Measurements from ENCODE around the gene SLC26A1.

SLC26A1 gene

GRCh38 chr4:963276-964225, 29.7 kb downstream of the SLC26A1 start:
- no peak for FAIRE-seq

DNA sequence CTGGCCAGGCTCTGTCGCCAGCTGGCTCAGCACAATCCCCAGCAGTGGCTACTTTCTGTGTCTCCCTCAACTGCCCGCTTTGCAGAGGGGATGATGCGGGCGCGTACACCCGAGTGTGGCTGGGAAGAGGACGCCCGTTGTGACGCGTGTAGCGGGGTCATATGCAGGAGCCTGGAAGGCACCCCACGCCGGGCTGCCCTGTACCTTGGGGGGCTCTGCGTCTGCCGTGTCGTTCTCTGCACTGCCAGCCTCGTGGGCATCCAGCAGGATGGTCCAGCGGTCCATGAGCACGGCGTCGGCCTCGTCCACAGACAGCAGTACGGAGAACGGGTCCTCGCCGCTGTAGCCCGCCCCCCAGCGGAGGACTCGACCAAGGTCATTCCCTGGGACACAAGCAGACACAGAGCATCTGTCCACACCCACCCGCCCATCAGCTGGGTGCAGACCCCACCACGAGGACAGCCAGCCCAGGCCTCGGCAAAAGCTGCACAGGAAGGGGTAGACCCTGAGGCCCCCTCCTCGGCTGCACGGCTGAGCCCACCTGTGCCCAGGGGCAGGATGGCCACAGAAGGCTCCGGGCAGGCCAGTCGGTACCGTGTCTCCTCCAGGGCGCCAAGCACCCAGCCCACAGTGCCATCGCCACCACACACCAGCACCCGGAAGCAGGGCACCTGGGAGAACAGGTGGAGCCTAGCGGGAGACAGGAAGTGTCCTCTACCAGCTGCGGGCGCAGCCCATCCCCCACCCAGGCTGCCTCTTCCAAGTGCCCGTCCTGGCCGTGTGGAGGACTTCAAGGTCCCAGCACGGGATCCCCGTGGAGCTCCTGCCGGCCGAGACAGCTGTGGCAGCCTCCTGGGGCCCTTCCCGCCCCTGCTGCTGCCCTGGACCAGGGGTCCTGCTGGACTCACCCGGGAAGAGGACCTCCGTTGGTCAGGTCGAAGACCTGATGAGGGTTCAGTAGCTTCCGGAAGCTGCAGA, 30.7 kb downstream of the SLC26A1 start:
- FAIRE-seq, result no peak

GRCh38 chr4:961351-962230, 31.6 kb downstream of the SLC26A1 start:
- no peak for FAIRE-seq

GRCh38 chr4:960636-961350, 32.4 kb downstream of the SLC26A1 start:
- FAIRE-seq, result no peak

DNA sequence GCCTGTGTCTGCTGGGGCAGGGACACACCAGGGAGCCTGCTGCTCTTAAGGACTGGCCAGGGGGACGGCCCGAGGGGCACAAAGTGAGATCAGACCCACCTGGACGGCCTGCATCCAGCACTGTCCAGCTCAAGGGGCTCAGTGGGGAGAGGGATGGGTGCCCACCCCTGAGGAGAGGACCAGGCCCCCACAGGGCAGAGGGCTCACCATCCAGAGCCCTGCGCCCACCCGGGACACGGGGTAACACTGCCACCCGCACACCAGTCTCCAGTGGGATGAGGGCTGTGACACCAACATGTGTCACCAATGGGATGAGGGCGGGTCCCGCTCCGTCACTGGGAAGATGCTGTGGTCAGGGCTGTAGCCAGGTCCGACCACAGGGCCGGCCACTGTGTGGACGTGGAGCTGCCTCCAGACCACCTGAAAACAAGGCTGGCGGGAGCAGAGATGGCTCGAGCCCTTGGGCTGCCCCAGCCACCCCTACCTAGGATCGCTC, 33.0 kb downstream of the SLC26A1 start:
- no peak for FAIRE-seq

DNA sequence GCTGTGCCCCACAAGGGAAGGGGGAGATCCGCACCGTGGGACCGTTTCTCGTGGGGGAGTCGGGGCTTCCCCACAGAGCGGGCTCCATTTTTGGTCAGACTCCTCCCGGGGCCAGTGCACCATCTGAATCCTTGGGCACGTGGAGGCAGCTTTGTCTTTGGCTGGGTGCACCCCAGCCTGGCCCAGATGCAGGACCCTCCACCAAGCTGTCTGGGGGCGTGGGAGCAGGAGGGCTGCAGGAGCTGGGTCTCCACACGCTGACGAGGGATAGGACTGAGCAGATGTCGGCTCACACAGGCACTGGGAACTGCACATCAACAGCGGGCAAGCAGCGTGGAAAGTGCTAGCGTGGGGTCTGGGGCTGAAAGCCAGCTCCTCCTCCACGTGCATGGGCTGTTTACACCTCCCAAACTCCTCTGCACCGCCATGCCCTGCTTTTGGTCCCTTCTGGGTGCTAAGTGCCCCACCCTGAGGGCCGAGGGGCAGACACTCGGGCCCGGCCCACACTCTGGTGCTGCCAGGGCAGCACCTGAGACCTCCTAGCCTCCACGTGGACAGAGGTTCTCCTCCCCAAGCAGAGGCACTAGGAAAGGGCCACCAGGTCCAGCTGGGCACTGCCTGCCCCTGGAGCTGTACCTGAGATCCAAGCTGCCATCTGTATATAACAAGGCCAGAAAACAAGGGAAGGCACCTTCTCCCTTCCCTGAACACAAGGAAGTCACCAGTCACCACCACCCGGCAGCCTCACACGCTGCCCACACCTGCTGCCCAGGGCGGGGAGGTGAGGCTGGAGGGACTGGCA, 33.7 kb downstream of the SLC26A1 start:
- FAIRE-seq, result no peak

- FAIRE-seq, result no peak
Observed at GRCh38 chr4:958696-959337, 34.4 kb downstream of the SLC26A1 start.

DNA sequence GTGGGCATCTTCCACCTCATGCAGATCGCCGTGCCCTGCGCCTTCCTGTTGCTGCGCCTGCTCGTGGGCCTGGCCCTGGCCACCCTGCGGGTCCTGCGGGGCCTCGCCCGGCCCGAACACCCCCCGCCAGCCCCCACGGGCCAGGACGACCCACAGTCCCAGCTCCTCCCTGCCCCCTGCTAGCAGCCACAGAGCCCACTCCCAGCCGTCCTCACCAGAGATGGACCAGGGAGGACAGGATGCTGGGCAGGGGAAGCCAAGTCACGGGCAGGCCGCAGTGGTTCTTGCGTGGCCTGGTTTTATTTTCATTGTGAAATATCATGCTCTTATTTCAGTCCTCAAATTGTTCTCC, 34.9 kb downstream of the SLC26A1 start:
- no peak for FAIRE-seq

DNA sequence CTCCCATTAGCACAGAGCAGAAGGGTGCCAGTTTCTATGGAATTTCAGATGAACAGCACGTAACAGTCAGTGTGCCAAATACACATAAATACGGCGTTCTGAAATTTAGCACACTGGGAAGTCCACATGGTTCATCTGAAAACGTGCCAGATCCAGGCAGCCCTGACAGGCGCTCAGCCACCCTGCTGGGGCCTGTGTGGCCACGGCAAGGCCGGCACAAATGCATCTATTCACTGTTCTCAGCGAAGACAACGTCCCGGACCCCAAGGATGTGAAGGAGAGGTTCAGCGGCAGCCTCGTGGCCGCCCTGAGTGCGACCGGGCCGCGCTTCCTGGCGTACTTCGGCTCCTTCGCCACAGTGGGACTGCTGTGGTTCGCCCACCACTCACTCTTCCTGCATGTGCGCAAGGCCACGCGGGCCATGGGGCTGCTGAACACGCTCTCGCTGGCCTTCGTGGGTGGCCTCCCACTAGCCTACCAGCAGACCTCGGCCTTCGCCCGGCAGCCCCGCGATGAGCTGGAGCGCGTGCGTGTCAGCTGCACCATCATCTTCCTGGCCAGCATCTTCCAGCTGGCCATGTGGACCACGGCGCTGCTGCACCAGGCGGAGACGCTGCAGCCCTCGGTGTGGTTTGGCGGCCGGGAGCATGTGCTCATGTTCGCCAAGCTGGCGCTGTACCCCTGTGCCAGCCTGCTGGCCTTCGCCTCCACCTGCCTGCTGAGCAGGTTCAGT, 35.5 kb downstream of the SLC26A1 start:
- no peak for FAIRE-seq

DNA sequence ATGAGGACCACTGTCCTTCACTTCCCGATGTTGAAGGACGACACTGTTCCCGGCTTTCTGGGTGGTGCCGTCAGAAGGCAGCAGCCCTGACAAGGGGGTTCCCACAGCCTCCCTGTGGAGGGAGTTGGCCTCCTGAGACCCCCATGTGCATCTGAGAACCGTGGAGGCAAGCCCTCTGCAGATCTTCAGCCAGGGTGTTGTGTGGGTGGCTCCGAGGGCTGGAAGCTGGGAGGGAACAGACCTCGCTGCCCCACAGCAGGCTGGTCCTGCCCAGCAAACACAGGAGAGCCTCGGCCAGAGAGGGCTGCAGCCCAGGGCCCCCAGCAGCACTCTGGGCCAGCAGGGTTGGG, 36.0 kb downstream of the SLC26A1 start:
- FAIRE-seq, result no peak

- no peak for FAIRE-seq
Observed at GRCh38 chr4:956531-957230, 36.5 kb downstream of the SLC26A1 start.

DNA sequence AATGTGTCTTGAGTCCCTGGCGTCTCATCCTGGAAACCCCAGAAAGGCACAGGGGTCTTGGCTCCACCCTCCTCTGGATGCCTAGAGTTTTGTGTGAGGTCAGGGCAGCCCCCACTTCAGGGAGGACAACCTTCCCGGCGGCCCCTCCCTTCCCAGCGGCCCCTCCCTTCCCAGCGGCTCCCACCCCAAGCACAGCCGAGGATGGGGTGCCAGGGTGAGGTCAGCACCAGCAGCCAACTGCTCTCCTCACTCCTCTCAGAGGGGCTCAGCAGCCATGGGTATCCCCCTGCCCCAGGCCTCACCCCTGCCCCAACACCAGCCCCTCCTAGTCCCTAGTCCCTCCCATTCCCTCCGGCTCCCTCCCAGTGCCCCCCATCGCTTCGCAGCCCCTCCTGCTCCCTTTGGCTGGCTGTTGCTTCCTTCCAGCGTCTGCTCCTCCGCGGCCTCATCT, 37.2 kb downstream of the SLC26A1 start:
- FAIRE-seq, result no peak

GRCh38 chr4:955161-955921, 37.9 kb downstream of the SLC26A1 start:
- no peak for FAIRE-seq

GRCh38 chr4:954211-955020, 38.8 kb downstream of the SLC26A1 start:
- no peak for FAIRE-seq

DNA sequence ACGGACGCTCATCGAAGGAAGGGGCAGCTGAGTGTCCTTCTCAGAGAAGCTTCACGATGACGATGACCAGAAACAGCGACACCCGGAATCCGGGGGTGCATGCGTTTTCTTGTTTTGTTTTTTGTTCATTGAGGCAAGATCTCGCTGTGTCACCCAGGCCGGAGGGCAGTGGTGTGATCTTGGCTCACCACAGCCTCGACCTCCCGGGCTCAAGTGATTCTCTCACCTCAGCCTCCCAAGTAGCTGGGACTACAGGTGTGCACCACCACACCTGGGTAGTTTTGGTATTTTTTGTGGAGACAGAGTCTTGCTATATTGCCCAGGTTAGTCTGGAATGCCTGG, 39.7 kb downstream of the SLC26A1 start:
- FAIRE-seq, result no peak

- no peak for FAIRE-seq
Observed at GRCh38 chr4:952881-953573, 40.2 kb downstream of the SLC26A1 start.

Data from G401.6 (cell line).